VCaP (cell line): ENCODE measurements around the gene XYLT1.
A peak's percentile ranks its signal among the peaks of the same experiment; 100 is the strongest.

Experiments used
- H3K27ac ChIP-seq: fragments of 450-650 bp; 2 replicates; pipeline ENCODE4 v1.5.1; 2017
- TF ChIP-seq, protein P1 (sequence below): fragments of 450-650 bp; conservative IDR thresholded peaks from 2 replicates; pipeline ENCODE4 v1.5.1; 2017; ENCODE audit warnings: mild to moderate bottlenecking, moderate library complexity

The XYLT1 gene

DNA sequence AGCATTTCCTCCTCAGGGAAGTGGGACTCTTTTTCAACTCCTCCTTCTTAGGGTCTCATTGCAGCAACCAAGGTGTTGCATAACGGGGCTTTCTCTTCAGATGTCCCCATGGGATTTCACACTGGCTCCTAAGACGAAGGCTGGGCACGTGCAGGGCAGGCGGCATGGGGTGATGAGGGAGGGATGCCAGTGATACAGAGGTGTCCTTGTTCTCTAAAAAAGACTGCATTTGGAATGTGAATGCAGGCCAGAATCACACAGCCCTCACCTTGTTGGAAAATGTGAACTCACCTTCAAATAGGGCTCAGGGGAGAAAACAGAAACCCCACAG lies 105.6 kb downstream of the XYLT1 start:
- peak overlapping the region; percentile 40 for H3K27ac ChIP-seq
- TF ChIP-seq, protein P1, sequence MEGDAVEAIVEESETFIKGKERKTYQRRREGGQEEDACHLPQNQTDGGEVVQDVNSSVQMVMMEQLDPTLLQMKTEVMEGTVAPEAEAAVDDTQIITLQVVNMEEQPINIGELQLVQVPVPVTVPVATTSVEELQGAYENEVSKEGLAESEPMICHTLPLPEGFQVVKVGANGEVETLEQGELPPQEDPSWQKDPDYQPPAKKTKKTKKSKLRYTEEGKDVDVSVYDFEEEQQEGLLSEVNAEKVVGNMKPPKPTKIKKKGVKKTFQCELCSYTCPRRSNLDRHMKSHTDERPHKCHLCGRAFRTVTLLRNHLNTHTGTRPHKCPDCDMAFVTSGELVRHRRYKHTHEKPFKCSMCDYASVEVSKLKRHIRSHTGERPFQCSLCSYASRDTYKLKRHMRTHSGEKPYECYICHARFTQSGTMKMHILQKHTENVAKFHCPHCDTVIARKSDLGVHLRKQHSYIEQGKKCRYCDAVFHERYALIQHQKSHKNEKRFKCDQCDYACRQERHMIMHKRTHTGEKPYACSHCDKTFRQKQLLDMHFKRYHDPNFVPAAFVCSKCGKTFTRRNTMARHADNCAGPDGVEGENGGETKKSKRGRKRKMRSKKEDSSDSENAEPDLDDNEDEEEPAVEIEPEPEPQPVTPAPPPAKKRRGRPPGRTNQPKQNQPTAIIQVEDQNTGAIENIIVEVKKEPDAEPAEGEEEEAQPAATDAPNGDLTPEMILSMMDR = no peak

DNA sequence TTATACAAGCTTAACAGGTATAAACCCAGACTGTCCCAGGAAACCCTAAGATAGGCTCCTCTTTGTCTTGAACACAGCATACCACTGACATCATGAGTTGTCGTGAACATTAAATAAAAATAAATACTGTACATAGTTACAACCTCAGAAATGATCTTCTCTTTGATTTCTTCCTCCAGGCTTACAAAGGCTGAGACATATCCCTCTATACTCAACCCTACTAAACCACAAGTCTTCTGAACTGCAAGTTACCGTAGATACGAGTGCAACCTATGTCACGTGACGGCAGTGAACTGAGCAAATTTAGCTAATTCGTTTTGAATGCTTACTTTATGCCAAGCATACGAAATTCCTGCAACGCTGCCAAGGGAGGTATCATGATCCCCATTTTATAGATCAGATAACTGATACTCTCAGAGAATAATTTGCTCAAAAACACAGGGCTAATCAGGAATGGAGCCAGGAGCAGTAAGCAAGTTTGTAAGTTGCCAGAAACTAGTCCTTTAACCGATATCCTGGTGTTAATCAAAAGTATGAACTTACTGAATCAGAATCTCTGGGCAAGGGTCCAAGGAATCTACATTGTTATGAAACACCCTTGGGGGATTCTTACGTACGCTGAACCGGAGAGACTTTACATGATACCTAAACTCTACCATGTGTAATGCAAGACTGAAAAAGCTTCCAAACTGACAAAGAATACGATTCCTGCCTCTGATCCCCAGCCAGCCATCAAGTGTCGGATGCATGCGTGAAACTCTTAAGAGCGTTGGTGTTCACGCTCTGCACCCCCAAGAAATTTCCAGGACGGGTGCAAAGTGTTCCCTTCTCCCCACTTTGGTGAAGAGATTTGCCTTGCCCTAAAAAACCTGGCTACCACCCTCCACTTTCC lies 106.2 kb downstream of the XYLT1 start:
- TF ChIP-seq, protein P1 = no peak
- peak overlapping the region; percentile 40 for H3K27ac ChIP-seq

DNA sequence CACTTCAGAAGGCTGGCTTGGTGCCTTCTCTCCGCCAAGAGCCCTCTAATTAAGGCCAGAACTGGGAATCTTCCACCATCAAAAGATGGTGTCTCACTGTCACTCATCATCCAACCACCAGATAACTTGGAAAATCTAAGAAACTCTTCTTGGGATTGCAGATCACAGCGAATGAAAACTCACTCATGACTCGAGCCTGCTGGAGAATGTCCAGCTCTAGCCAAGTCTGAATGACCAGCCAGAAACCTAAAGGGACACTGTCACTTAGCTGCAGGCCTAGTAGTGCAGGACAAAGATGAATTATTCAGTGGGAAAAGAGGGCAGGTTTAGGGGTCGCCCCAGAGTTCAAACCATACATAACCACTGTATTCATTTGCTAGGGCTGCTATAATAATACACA lies 107.8 kb downstream of the XYLT1 start:
- TF ChIP-seq, protein P1 = no peak
- H3K27ac ChIP-seq = no peak overlapping the region

DNA sequence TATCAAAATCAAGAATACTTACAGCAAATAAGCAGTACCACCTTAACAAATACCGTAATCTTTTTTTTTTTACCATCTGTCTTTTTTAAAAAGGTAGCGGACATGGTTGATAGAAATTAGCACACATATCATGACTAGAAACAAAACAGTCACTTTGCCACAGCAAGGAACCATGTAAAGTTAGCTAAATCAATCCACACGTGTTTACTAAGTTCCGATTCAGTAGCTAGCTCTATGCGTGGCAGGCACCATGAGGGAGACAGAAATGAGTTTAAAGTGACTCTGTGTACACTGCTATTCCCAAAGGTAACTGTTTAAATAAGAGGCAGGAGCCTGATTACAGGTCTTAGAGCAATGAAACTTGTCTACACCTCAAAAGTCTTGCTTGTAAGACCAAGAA lies 108.6 kb downstream of the XYLT1 start:
- TF ChIP-seq, protein P1 = no peak
- H3K27ac ChIP-seq = no peak overlapping the region

DNA sequence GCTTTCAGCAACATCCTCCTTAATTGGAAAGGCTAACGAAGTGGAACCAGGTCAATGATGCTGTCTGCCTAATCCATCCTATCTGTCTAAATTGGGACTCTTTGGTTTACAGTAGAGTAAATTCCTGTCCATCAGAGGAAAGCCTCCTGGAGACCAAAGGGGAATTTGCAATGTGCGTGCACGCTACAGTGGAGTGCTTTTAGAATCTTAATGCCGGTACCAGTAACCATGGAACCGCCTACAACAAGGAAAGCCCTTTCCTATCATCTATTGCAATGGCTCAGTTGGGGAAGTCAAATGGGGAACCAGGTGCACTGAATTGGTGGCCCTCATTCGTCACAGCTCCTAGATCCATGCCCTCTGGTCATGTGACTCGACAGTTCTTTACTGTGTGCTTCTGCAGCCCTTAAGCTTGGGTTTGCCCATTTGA lies 110.1 kb downstream of the XYLT1 start:
- TF ChIP-seq, protein P1 = no peak
- H3K27ac ChIP-seq = no peak overlapping the region

DNA sequence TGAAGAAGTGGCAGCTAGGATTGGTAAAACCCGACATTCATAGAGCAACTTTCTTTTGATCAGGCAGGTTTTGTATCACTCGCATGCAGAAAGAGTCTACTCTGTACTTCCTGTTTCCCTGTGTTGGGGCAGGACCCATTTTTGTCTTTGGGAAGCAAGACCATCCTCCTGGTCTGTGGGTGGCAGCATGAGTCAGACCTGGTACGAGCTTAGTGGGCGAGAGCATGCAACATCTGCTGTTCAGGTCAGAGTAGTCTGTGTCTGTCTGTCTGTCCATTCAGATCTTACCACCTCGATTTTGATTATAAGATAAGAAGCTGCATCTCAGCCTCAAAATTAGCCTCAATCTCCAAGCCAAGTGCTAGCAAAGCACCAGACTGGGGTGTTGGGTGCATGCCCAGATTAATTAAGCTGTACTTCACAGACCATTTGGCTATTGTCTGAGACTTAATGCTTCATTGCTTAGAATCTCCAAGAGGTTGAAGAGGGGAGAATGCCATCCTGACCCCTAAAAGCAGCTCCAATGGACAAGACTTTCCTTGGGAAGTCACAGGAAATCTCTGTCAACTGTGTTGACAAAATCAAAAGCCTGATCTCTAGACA lies 110.9 kb downstream of the XYLT1 start:
- TF ChIP-seq, protein P1 = no peak
- peak overlapping the region; percentile 38 for H3K27ac ChIP-seq

DNA sequence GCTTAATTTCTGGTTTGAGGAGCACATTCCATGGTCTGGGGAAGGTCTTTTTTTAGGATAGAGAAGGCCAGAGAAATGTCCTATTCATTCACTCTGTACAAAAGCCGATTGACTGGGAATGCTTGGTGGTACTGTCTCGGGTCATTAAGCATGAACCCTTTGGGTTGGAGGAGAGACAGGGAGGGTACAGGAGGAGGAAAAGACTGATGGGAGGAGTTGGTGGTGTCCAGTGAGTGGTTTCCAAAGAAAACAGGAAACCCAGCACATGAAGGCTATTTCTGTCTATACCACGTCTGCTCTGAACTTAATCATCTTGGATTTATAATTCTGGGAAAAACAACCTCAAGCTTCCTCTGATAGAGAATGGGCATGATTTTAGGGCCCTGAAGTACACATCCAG lies 111.9 kb downstream of the XYLT1 start:
- H3K27ac ChIP-seq = no peak overlapping the region
- TF ChIP-seq, protein P1 = no peak
